Memory B cell (primary cell): ENCODE measurements around the gene FABP3.

ENCODE experiments used
- ATAC-seq: fragments of 150-1000 bp; cut with Tn5 transposase; 2 replicates; pipeline ENCODE4 v1.10.0; 2021; ENCODE audit warnings: low read depth, mild to moderate bottlenecking, moderate library complexity
- DNase-seq, 2 donors: peaks; one replicate each; pipeline ENCODE4 v3.0.0; 2022; ENCODE audit warnings: low spot score in 2 of 2
- H3K27ac Mint-ChIP-seq: one replicate; pipeline ENCODE4 v1.8.0; 2022; ENCODE audit warnings: mild to moderate bottlenecking, moderate library complexity, mixed read lengths
- H3K27me3 Mint-ChIP-seq: one replicate; pipeline ENCODE4 v1.8.0; 2022; ENCODE audit warnings: mixed read lengths
- H3K36me3 Mint-ChIP-seq: one replicate; pipeline ENCODE4 v1.8.0; 2022; ENCODE audit warnings: mild to moderate bottlenecking, mixed read lengths
- H3K4me1 Mint-ChIP-seq: one replicate; pipeline ENCODE4 v1.8.0; 2022; ENCODE audit warnings: mixed read lengths
- H3K4me3 Mint-ChIP-seq: one replicate; pipeline ENCODE4 v1.8.0; 2022; ENCODE audit warnings: mild to moderate bottlenecking, moderate library complexity, mixed read lengths
- H3K9me3 Mint-ChIP-seq: one replicate; pipeline ENCODE4 v1.8.0; 2022; ENCODE audit warnings: mixed read lengths

FABP3 gene

GRCh38 chr1:31409946-31410858, 37.3 kb upstream of the FABP3 start:
- no peak overlapping the region for H3K4me3 Mint-ChIP-seq
- H3K4me1 Mint-ChIP-seq, result peaks cover 8% of the 10 kb centered on the region
- ATAC-seq, result no peak
- peaks cover 2% of the 10 kb centered on the region for H3K36me3 Mint-ChIP-seq
- no peaks in the 10 kb centered on the region for H3K9me3 Mint-ChIP-seq
- H3K27ac Mint-ChIP-seq, result no peak overlapping the region
- H3K27me3 Mint-ChIP-seq, result peaks cover 37% of the 10 kb centered on the region
- no peak for DNase-seq

GRCh38 chr1:31408788-31409318, 36.0 kb upstream of the FABP3 start:
- H3K27me3 Mint-ChIP-seq, result peaks cover 35% of the 10 kb centered on the region
- no peaks in the 10 kb centered on the region for H3K9me3 Mint-ChIP-seq
- H3K4me1 Mint-ChIP-seq, result peaks cover 8% of the 10 kb centered on the region
- no peak overlapping the region for H3K4me3 Mint-ChIP-seq
- ATAC-seq (no peak), DNase-seq (no peak)
- H3K27ac Mint-ChIP-seq, result no peak overlapping the region
- H3K36me3 Mint-ChIP-seq, result peaks cover 3% of the 10 kb centered on the region

GRCh38 chr1:31407029-31407626, 34.3 kb upstream of the FABP3 start:
- H3K36me3 Mint-ChIP-seq, result peaks cover 1% of the 10 kb centered on the region
- H3K4me3 Mint-ChIP-seq, result no peak overlapping the region
- no peak overlapping the region for H3K27ac Mint-ChIP-seq
- H3K4me1 Mint-ChIP-seq, result peaks cover under 1% of the 10 kb centered on the region
- DNase-seq, result no peak
- H3K27me3 Mint-ChIP-seq, result peaks cover 28% of the 10 kb centered on the region
- no peak for ATAC-seq
- H3K9me3 Mint-ChIP-seq, result no peaks in the 10 kb centered on the region

GRCh38 chr1:31405578-31406245, 32.8 kb upstream of the FABP3 start:
- peaks cover 20% of the 10 kb centered on the region for H3K27me3 Mint-ChIP-seq
- H3K27ac Mint-ChIP-seq, result no peak overlapping the region
- ATAC-seq, result no peak
- no peaks in the 10 kb centered on the region for H3K9me3 Mint-ChIP-seq
- H3K4me1 Mint-ChIP-seq, result no peaks in the 10 kb centered on the region
- DNase-seq, result no peak
- peaks cover 1% of the 10 kb centered on the region for H3K36me3 Mint-ChIP-seq
- no peak overlapping the region for H3K4me3 Mint-ChIP-seq

GRCh38 chr1:31401241-31401640, 28.4 kb upstream of the FABP3 start:
- ATAC-seq, result no peak
- Mint-ChIP-seq H3K27ac (no peak overlapping the region), H3K4me3 (no peak overlapping the region), H3K4me1 (peaks cover 4% of the 10 kb centered on the region), H3K36me3 (peaks cover 1% of the 10 kb centered on the region), H3K9me3 (no peaks in the 10 kb centered on the region), H3K27me3 (peaks cover 3% of the 10 kb centered on the region)
- no peak for DNase-seq

GRCh38 chr1:31400393-31400792, 27.5 kb upstream of the FABP3 start:
- DNase-seq (no peak), ATAC-seq (no peak)
- peaks cover 1% of the 10 kb centered on the region for H3K36me3 Mint-ChIP-seq
- H3K27ac Mint-ChIP-seq, result no peak overlapping the region
- H3K27me3 Mint-ChIP-seq, result peaks cover 3% of the 10 kb centered on the region
- H3K4me3 Mint-ChIP-seq, result no peak overlapping the region
- peaks cover 4% of the 10 kb centered on the region for H3K4me1 Mint-ChIP-seq
- no peaks in the 10 kb centered on the region for H3K9me3 Mint-ChIP-seq

- peaks cover 6% of the 10 kb centered on the region for H3K4me1 Mint-ChIP-seq
- DNase-seq, result no peak
- H3K4me3 Mint-ChIP-seq, result no peak overlapping the region
- no peak overlapping the region for H3K27ac Mint-ChIP-seq
- no peaks in the 10 kb centered on the region for H3K36me3 Mint-ChIP-seq
- ATAC-seq, result no peak
- peaks cover 2% of the 10 kb centered on the region for H3K27me3 Mint-ChIP-seq
- no peaks in the 10 kb centered on the region for H3K9me3 Mint-ChIP-seq
Measured at GRCh38 chr1:31399976-31400375, 27.1 kb upstream of the FABP3 start.

- H3K36me3 Mint-ChIP-seq, result no peaks in the 10 kb centered on the region
- H3K4me3 Mint-ChIP-seq, result no peak overlapping the region
- H3K27me3 Mint-ChIP-seq, result peaks cover 1% of the 10 kb centered on the region
- H3K27ac Mint-ChIP-seq, result no peak overlapping the region
- ATAC-seq (no peak), DNase-seq (no peak)
- no peaks in the 10 kb centered on the region for H3K9me3 Mint-ChIP-seq
- H3K4me1 Mint-ChIP-seq, result peaks cover 14% of the 10 kb centered on the region
Measured at GRCh38 chr1:31398246-31398645, 25.4 kb upstream of the FABP3 start.

- H3K27me3 Mint-ChIP-seq, result peaks cover 1% of the 10 kb centered on the region
- DNase-seq, result no peak
- no peak overlapping the region for H3K4me3 Mint-ChIP-seq
Measured at GRCh38 chr1:31397360-31398095, 24.7 kb upstream of the FABP3 start.

GRCh38 chr1:31396633-31397351, 23.9 kb upstream of the FABP3 start:
- no peak for ATAC-seq
- Mint-ChIP-seq H3K36me3 (no peaks in the 10 kb centered on the region), H3K4me1 (peaks cover 14% of the 10 kb centered on the region), H3K27ac (no peak overlapping the region), H3K27me3 (peaks cover 1% of the 10 kb centered on the region), H3K9me3 (no peaks in the 10 kb centered on the region), H3K4me3 (no peak overlapping the region)
- DNase-seq, result no peak

More at GRCh38 chr1:31397360-31398095, 24.7 kb upstream of the FABP3 start:
- H3K9me3 Mint-ChIP-seq, result no peaks in the 10 kb centered on the region
- ATAC-seq, result no peak
- H3K27ac Mint-ChIP-seq, result no peak overlapping the region
- no peaks in the 10 kb centered on the region for H3K36me3 Mint-ChIP-seq
- H3K4me1 Mint-ChIP-seq, result peaks cover 14% of the 10 kb centered on the region

- peaks cover 10% of the 10 kb centered on the region for H3K4me1 Mint-ChIP-seq
- H3K36me3 Mint-ChIP-seq, result no peaks in the 10 kb centered on the region
- DNase-seq, result peak; percentile 76 to 86
- ATAC-seq, result peak; percentile 90
- H3K27me3 Mint-ChIP-seq, result peaks cover 1% of the 10 kb centered on the region
- no peaks in the 10 kb centered on the region for H3K9me3 Mint-ChIP-seq
- peak overlapping the region; percentile 78 for H3K27ac Mint-ChIP-seq
- peak overlapping the region; percentile 86 for H3K4me3 Mint-ChIP-seq
Measured at GRCh38 chr1:31394584-31395193, 21.8 kb upstream of the FABP3 start.

- H3K4me1 Mint-ChIP-seq, result peaks cover 10% of the 10 kb centered on the region
- H3K27ac Mint-ChIP-seq, result no peak overlapping the region
- no peaks in the 10 kb centered on the region for H3K9me3 Mint-ChIP-seq
- no peak overlapping the region for H3K4me3 Mint-ChIP-seq
- ATAC-seq, result no peak
- H3K27me3 Mint-ChIP-seq, result peaks cover 3% of the 10 kb centered on the region
- DNase-seq, result no peak
- H3K36me3 Mint-ChIP-seq, result no peaks in the 10 kb centered on the region
Measured at GRCh38 chr1:31393463-31393862, 20.6 kb upstream of the FABP3 start.

GRCh38 chr1:31390071-31390470, 17.2 kb upstream of the FABP3 start:
- H3K27me3 Mint-ChIP-seq, result peaks cover 20% of the 10 kb centered on the region
- H3K9me3 Mint-ChIP-seq, result no peaks in the 10 kb centered on the region
- DNase-seq (no peak), ATAC-seq (no peak)
- no peak overlapping the region for H3K4me3 Mint-ChIP-seq
- H3K27ac Mint-ChIP-seq, result no peak overlapping the region
- H3K36me3 Mint-ChIP-seq, result no peaks in the 10 kb centered on the region
- H3K4me1 Mint-ChIP-seq, result peaks cover 13% of the 10 kb centered on the region
